Keratinocyte (primary cell): Measurements from ENCODE around the gene CEPT1.

Experiments used
- CTCF ChIP-seq, 3 experiments: IDR thresholded peaks in 1 of 3; conservative IDR thresholded peaks in 1 of 3; optimal IDR thresholded peaks in 1 of 3; 2 replicates in 2 of 3; 3 replicates in 1 of 3; pipeline versions ENCODE3 to v1.5.1; 2011; ENCODE audit warnings: low read length in 3 of 3, mild to moderate bottlenecking in 3 of 3, moderate library complexity in 2 of 3, control low read depth in 1 of 3, inconsistent platforms in 1 of 3; ENCODE audit not compliant: insufficient read depth in 2 of 3; ENCODE audit errors: extremely low read depth in 1 of 3
- EZH2 ChIP-seq: IDR thresholded peaks from one replicate; pipeline ENCODE4 v1.6.1; 2012; ENCODE audit warnings: inconsistent platforms, mild to moderate bottlenecking, low read length, moderate library complexity

- TF ChIP-seq CTCF (optimal IDR thresholded peaks at IDR 0.05 in 1 of 3, IDR thresholded peaks at IDR 0.05 in 1 of 3, conservative IDR thresholded peaks at IDR 0.05 in 1 of 3; ENCODE audit: extremely low read depth in 1 of 3, insufficient read depth in 2 of 3, low read length in 3 of 3) = no peak
- TF ChIP-seq EZH2 = no peak
Observed at GRCh38 chr1:111234258-111234657, 94.2 kb downstream of the CEPT1 start.
